GM12891 (cell line): Measurements from ENCODE around the gene SLC7A9.
"Not testable (repeated sequence)": the region's sequence is repeated elsewhere in the genome, so short reads cannot be mapped to it uniquely, and the experiment has no call there.

Experiments
- DNase-seq: peaks from one replicate; pipeline ENCODE4 v3.0.0; 2011; ENCODE audit warnings: low spot score; ENCODE audit not compliant: insufficient read length
- FAIRE-seq: peaks from 2 replicates; lab custom pipeline; 2011; peaks lifted over from hg19 to GRCh38; lab: Jason Lieb, UNC
- PAX5 ChIP-seq: IDR thresholded peaks from 2 replicates; pipeline ENCODE4 v1.6.1; 2011; ENCODE audit warnings: low read length, moderate library complexity, mild to moderate bottlenecking; ENCODE audit not compliant: insufficient read depth, severe bottlenecking
- POLR2A ChIP-seq: IDR thresholded peaks from 2 replicates; pipeline ENCODE4 v1.6.1; 2011; ENCODE audit warnings: low read depth, low read length, control low read depth
- POLR2AphosphoS5 ChIP-seq: IDR thresholded peaks from 2 replicates; pipeline ENCODE4 v1.6.1; 2011; ENCODE audit warnings: low read depth, low read length, control low read depth
- POU2F2 ChIP-seq: IDR thresholded peaks from 2 replicates; pipeline ENCODE4 v1.6.1; 2011; ENCODE audit warnings: low read depth, mild to moderate bottlenecking, control low read depth, low read length, moderate library complexity
- SPI1 ChIP-seq: IDR thresholded peaks from 2 replicates; pipeline ENCODE4 v1.6.1; 2011; ENCODE audit warnings: low read depth, low read length, control low read depth
- TAF1 ChIP-seq: IDR thresholded peaks from 2 replicates; pipeline ENCODE4 v1.6.1; 2011; ENCODE audit warnings: low read depth, low read length, control low read depth

The SLC7A9 gene

DNA sequence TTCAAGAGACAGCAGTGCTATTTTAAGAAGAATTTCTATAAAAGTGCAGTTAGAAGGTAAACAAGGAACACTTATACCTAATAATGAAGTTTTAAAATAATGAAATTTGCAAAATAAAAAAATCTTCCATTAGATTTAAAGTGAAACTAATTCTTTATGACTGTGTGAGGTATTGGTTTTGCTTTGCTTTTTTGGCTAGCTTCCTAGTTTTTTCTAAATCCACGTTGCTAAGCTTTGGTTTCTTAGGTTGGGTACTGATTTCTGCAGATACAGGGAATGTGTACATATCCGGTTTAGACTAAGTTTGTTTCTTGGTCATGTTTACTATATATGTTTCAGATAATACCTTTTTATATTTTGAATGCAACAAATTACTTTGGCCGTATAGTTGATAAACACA is 59.8 kb downstream of the SLC7A9 start:
- FAIRE-seq (no peak), DNase-seq (no peak)
- TF ChIP-seq POLR2A: no peak
- no peak for TF ChIP-seq POU2F2
- TF ChIP-seq TAF1: no peak
- TF ChIP-seq PAX5: no peak
- no peak for TF ChIP-seq SPI1
- TF ChIP-seq POLR2AphosphoS5: no peak

DNA sequence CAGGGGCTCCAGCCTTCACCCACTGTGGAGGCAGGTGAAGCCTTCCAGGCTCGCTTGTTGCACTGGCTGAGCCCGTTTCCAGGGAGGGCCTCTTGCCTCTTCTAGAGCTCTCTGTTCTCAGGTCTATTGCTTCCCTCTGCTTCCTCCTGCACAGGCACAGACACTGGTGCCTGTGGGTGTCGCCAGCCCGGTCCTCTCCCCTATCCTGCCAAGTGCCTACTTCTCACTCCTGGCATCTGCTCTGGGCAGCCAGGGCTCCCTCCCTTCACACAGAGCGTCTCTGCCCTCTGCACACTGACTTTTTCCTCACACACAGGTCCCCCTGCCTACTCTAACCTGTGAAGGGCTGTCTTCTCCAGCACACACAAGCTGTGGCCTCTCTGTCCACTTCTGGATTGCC is 60.3 kb downstream of the SLC7A9 start:
- FAIRE-seq (no peak), DNase-seq (no peak)
- no peak for TF ChIP-seq POLR2AphosphoS5
- TF ChIP-seq TAF1: no peak
- no peak for TF ChIP-seq POU2F2
- no peak for TF ChIP-seq SPI1

DNA sequence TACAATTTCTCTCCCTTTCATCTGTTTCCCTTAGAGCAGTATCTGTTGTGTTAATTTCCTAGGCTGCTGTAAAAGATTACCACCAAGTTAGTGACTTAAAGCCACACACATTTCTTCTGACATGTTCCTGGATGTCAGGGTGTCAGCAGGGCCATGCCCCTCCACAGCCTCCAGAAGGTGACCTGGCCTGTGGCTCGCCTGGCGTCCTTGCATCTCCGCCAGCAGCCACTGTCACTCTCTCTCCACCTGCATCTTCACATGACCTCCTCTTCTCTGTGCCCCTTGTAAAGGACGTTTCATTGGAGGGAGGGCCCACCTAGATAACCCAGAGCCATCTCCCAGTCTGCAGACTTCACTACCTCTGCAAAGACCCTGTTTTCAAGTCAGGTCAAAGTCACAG is 61.3 kb downstream of the SLC7A9 start:
- no peak for TF ChIP-seq PAX5
- no peak for TF ChIP-seq SPI1
- TF ChIP-seq TAF1: no peak
- TF ChIP-seq POLR2AphosphoS5: no peak
- TF ChIP-seq POU2F2: no peak
- no peak for TF ChIP-seq POLR2A
- no peak for FAIRE-seq
- no peak for DNase-seq

DNA sequence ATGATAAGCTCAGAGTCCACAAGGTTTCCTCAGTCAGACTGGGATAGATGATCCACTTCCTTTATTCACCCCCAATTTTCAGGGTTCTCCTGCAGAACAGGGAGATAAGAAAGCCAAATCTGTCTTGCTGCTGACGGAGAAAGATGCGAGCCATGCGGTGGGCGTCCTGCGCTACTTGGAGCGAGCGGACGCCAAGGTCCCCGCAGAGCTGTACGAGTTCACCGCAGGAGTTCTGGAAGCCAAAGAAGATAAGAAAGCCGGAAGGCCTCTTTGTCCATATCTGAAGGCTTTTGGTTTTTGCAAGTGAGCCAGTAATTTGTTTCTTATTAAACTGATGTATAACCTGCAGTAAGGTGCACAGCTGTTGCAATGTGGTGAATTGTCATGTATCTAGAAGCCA is 66.7 kb downstream of the SLC7A9 start:
- DNase-seq: no peak
- TF ChIP-seq POLR2AphosphoS5 (no peak), POLR2A (no peak), TAF1 (no peak), POU2F2 (no peak), PAX5 (no peak), SPI1 (no peak)
- no peak for FAIRE-seq

DNA sequence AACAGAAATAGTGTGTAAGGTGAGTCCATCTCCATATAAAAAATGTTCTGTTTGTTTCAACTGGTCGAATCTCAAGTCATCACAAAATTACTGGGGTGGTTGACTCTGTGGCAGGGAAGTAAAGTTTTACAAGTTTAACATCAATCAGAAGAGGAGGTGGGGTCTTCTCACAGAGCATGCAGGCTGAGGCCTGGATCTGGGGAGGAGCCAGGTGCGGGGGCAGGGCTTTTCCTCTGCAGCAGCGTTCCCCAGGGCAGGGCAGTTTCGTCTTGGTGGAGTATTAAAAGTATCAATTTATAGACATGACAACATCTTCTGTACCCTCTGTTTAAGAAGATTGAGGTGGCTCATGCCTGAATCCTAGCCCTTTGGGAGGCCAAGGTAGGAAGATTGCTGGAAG is 68.8 kb downstream of the SLC7A9 start:
- FAIRE-seq (no peak), DNase-seq (no peak)
- no peak for TF ChIP-seq PAX5
- TF ChIP-seq POU2F2: no peak
- no peak for TF ChIP-seq TAF1
- TF ChIP-seq POLR2A: no peak
- no peak for TF ChIP-seq SPI1
- TF ChIP-seq POLR2AphosphoS5: no peak

DNA sequence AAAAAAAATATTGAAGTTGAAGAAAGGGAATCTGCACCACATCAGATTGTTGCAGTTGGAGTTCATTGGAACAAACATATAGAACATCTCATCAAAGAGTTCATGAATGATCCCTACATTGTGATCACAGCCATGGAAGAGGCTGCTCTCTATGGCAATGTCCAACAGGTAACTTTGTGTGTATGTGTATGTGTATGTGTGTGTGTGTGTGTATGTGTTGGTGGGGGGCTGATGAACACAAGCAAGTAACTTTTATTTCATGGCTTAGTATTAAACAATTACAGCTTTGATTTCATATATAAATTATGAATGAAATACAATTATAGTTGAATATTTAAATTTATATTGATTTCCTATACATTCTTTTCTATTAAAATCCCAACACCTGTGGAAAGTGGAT is 69.4 kb downstream of the SLC7A9 start:
- TF ChIP-seq POU2F2 (no peak), POLR2AphosphoS5 (no peak), TAF1 (no peak), SPI1 (no peak), POLR2A (no peak), PAX5 (no peak)
- DNase-seq: no peak
- FAIRE-seq: no peak

DNA sequence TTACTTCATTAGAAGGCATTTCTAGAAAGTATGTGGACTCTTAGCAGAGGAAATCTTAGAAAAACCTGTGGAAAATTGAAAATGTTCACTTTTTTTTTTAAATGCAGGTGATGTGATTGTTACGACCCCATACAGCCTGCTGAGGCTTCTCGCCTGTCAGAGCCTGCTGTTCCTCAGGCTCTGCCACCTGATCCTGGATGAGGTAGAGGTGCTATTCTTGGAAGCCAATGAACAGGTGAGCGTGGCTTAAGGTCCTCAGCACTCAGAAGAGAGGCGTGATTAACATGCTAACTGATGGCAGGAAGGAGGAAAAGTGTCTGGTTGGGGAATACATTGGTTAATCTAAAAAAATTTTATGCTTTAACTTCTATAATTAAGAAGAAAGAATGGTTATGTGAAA is 71.4 kb downstream of the SLC7A9 start:
- FAIRE-seq (no peak), DNase-seq (no peak)
- TF ChIP-seq POU2F2 (no peak), POLR2AphosphoS5 (no peak), TAF1 (no peak), POLR2A (no peak), PAX5 (no peak), SPI1 (no peak)

DNA sequence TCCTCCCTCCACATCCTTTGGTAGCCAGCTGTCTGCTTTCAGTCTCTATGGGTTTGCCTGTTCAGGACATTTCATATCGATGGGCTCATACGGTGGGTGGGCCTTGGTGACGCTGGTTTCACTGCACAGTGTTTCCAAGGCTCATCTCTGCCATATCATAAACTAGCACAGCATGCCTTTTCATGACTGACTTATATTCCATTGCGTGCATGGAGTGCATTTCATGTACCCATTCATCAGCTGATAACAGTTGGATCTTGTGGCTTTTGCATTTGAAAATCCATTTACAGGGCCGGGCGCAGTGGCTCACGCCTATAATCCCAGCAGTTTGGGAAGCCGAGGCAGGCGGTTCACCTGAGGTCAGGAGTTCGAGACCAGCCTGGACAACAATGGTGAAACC is 80.1 kb downstream of the SLC7A9 start:
- FAIRE-seq: no peak
- TF ChIP-seq SPI1 (no peak), POLR2A (no peak), POLR2AphosphoS5 (no peak)
- DNase-seq: no peak

DNA sequence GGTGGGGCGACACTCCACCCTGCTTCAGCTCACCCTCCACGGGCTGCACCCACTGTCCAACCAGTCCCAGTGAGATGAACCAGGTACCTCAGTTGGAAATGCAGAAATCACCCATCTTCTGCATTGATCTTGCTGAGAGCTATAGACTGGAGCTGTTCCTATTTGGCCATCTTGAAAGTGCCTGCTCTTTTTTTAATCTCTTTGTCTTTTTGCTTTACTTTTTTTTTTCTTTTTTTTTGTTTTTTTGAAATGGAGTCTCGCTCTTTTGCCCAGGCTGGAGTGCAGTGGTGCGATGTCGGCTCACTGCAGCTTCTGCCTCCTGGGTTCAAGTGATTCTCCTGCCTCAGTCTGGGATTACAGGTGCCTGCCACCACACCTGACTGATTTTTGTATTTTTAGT is 81.7 kb downstream of the SLC7A9 start:
- FAIRE-seq, DNase-seq: not testable (repeated sequence)

DNA sequence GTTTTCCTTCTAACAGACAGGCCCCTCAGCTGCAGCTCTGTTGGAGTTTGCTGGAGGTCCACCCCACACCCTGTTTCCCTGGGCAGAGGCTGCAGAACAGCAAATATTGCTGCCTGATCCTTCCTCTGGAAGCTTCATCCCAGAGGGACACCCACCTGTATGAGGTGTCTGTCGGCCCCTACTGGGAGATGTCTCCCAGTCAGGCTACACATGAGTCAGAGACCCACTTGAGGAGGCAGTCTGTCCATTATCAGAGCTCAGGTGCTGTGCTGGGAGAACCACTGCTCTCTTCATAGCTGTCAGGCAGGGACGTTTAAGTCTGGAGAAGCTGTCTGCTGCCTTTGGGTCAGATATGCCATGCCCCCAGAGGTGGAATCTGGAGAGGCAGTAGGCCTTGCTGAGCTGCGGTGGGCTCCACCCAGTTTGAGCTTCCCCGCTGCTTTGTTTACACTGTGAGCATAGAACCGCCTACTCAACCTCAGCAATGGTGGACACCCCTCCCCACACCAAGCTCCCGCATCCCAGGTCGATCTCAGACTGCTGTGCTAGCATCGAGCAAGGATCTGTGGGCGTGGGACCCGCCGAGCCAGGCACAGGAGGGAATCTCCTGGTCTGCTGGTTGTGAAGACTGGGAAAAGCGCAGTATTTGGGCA is 82.3 kb downstream of the SLC7A9 start:
- not testable (repeated sequence) for DNase-seq, FAIRE-seq

DNA sequence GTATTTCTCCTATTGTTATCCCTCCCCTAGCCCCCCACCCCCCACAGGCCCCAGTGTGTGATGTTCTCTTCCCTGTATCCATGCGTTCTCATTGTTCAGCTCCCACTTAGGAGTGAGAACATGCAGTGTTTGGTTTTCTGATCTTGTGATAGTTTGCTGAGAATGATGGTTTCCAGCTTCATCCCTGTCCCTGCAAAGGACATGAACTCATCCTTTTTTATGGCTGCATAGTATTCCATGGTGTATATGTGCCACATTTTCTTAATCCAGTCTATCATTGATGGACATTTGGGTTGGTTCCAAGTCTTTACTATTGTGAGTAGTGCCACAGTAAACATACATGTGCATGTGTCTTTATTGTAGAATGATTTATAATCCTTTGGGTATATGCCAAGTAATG is 87.5 kb downstream of the SLC7A9 start:
- not testable (repeated sequence) for FAIRE-seq

DNA sequence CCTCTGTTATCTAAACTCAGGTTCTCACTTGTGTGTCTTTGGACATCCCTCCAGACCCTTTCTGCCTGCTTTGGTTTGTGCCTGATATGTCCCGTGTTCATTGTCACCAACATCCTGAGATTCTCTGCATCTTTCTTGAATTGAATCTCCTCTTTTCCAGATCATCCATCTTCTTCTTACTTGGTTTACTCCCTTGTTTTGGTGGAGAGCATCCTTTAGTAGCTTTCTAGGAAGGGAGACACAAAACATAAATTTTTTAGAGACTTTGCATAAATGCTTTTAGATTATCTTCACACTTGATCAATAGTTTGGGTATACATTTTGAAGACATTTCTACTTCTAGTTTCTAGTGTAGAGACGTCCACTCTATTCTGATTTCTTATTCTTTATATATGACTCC is 88.3 kb downstream of the SLC7A9 start:
- TF ChIP-seq POU2F2 (no peak), POLR2AphosphoS5 (no peak), TAF1 (no peak), POLR2A (no peak), PAX5 (no peak), SPI1 (no peak)
- FAIRE-seq (no peak), DNase-seq (no peak)

More for the DNA sequence above, 87.5 kb downstream of the SLC7A9 start:
- not testable (repeated sequence) for DNase-seq
